ENCODE data around the gene RAB27B. TPM values are rescaled to one million over a fixed set of nuclear protein-coding genes. Genes with fewer than 3 reads are reported as not detected.

RAB27B gene
- total RNA-seq, 1 donor from 2014 or later, result 0.11 TPM

DNA sequence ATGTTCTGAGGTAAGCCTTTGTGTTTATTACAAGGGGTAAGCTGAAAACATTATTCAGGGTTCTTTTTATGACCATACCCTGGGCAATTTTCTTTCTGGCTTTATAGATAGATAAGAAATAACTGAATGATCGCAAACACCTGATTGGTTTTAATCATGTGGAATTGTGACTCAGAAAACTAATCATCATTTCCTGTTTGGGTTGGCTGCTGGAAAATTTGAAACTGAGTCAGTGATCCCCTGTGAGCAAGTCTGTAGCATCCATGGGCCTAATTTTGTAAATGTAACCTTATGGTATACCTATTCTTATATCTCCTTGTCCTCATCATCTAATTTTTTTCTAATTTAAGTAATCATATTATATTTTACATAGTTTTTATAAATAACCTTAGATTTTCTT is 96.7 kb downstream of the RAB27B start:
- DNase-seq (ENCODE audit: low spot score in 2 of 2), result no peak
- no peak overlapping the region for H3K4me3 ChIP-seq
- TF ChIP-seq, protein P1, sequence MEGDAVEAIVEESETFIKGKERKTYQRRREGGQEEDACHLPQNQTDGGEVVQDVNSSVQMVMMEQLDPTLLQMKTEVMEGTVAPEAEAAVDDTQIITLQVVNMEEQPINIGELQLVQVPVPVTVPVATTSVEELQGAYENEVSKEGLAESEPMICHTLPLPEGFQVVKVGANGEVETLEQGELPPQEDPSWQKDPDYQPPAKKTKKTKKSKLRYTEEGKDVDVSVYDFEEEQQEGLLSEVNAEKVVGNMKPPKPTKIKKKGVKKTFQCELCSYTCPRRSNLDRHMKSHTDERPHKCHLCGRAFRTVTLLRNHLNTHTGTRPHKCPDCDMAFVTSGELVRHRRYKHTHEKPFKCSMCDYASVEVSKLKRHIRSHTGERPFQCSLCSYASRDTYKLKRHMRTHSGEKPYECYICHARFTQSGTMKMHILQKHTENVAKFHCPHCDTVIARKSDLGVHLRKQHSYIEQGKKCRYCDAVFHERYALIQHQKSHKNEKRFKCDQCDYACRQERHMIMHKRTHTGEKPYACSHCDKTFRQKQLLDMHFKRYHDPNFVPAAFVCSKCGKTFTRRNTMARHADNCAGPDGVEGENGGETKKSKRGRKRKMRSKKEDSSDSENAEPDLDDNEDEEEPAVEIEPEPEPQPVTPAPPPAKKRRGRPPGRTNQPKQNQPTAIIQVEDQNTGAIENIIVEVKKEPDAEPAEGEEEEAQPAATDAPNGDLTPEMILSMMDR (IDR thresholded peaks at IDR 0.05), result no peak
- H3K27ac ChIP-seq, result no peak overlapping the region
- H3K9me3 ChIP-seq, result no peaks in the 10 kb centered on the region
- H3K27me3 ChIP-seq, result no peaks in the 10 kb centered on the region
- intact Hi-C loops (cut with DNase I), result no loop called here
- H3K36me3 ChIP-seq, result no peaks in the 10 kb centered on the region
- H3K4me1 ChIP-seq, result no peaks in the 10 kb centered on the region

DNA sequence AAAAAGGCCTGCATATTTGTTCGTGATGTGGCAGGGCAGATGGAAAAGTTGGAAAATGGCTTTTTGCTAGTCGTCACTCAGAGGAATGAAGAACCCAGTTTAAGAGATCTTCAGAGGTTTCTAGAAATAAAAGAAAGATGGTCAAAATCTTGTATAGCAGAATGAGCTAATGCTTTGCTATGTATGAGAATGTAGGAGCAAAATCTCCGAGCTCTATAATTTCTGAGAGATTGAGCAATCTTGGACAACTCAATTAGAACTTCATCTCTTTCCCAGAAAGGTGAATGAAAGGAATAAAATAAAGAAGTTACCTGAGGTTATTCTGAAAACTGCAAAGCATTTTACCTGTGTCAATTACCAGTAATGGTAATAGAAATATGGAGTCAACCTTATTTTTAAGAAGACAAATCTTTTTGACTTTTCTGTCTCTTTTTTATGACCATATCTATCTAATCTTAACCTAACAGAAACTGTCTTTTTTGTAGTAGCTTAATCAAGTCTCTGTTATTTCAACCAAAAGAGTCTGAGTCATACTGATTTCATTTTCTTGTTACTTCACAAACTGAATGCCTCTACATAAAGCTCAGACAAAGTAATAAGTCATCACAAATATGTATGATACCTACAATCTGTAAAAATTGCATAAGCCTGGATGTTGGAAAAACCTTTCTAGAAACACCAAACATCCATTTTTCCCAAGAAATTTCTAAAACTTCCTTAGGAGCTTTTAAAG is 98.5 kb downstream of the RAB27B start:
- Histone ChIP-seq H3K27me3 (no peaks in the 10 kb centered on the region), H3K36me3 (no peaks in the 10 kb centered on the region), H3K4me1 (no peaks in the 10 kb centered on the region), H3K27ac (no peak overlapping the region), H3K9me3 (no peaks in the 10 kb centered on the region), H3K4me3 (no peak overlapping the region)
- intact Hi-C loops (cut with DNase I), result no loop called here
- TF ChIP-seq, protein P1 (IDR thresholded peaks at IDR 0.05), result no peak
- no peak for DNase-seq (ENCODE audit: low spot score in 2 of 2)

DNA sequence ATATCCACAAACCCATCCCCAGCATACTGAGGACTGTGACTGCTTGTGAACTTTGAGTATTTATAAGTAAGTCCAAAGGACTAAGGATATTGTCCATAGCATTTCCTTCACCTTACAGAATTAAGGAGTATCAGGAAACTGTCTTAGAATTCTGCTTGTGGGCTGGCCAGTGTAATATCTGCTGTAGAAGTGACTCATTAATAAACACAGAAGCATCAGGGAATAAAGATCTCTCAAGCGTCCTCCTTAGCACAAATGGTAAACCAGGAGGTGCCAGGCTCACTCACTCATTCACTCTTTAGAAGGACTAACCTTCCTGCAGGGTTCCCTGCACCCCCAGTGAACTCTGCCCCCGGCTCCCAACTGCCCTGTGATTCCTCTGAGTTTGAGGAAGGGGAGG is 100.0 kb downstream of the RAB27B start:
- H3K4me3 ChIP-seq, result no peak overlapping the region
- TF ChIP-seq, protein P1 (IDR thresholded peaks at IDR 0.05), result no peak
- intact Hi-C loops (cut with DNase I), result no loop called here

DNA sequence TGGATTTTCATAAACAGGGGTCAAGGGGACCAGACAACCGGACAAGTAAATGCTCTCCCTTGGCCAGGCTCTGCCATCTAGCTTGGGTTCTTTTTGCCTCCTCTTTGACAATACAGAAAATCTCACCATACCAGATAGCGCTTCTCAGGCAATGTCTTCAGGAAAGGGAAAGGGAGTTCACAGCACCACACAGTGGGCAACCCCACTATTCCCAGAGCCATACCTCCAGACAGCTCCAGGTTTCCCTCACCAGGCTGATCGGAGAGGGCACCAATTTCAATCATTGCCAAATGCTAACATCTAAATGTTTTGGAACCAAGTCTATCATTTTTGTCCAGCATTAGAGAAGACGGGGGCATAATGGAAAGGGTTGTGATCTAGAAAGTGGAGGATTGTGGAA is 102.9 kb downstream of the RAB27B start:
- Histone ChIP-seq H3K4me3 (no peak overlapping the region), H3K36me3 (no peaks in the 10 kb centered on the region), H3K27me3 (no peaks in the 10 kb centered on the region), H3K27ac (no peak overlapping the region), H3K9me3 (no peaks in the 10 kb centered on the region), H3K4me1 (no peaks in the 10 kb centered on the region)
- no peak for DNase-seq (ENCODE audit: low spot score in 2 of 2)
- TF ChIP-seq, protein P1 (IDR thresholded peaks at IDR 0.05), result no peak
- intact Hi-C loops (cut with DNase I), result no loop called here

More for the DNA sequence above, 100.0 kb downstream of the RAB27B start:
- Histone ChIP-seq H3K36me3 (no peaks in the 10 kb centered on the region), H3K4me1 (no peaks in the 10 kb centered on the region), H3K27me3 (no peaks in the 10 kb centered on the region), H3K9me3 (no peaks in the 10 kb centered on the region), H3K27ac (no peak overlapping the region)
- no peak for DNase-seq (ENCODE audit: low spot score in 2 of 2)

DNA sequence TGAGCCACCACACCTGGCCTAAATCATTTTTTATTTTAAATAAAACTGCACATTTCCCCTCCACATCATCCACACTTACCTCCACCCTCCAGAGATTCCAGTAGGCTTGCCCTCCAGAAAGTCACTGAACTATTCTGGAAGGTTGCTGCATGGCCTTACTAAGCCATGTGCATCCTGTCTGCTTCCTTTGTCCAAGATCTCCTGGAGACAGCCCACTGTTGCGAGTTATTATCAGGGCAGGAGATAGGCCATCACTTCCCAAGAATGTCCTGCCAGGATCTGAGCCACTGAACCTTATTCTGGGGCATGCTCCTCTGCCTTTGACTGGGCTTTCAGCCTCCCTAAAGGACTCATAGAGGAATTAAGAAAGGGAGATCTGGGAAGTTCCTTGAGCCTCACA is 104.2 kb downstream of the RAB27B start:
- intact Hi-C loops (cut with DNase I), result no loop called here
- DNase-seq (ENCODE audit: low spot score in 2 of 2), result no peak
- Histone ChIP-seq H3K4me1 (no peaks in the 10 kb centered on the region), H3K27me3 (no peaks in the 10 kb centered on the region), H3K36me3 (no peaks in the 10 kb centered on the region), H3K4me3 (no peak overlapping the region), H3K27ac (no peak overlapping the region), H3K9me3 (no peaks in the 10 kb centered on the region)
- TF ChIP-seq, protein P1 (IDR thresholded peaks at IDR 0.05), result no peak
